Forelimb muscle (tissue), 1 donor: ENCODE measurements around the gene TSPO2. TPM values are rescaled to one million over a fixed set of nuclear protein-coding genes. Genes with fewer than 3 reads are reported as not detected.
A peak's percentile ranks its signal among the peaks of the same experiment; 100 is the strongest.

Experiments
- DNase-seq: peaks from one replicate; pipeline ENCODE4 v3.0.0-alpha.2; 2013; ENCODE audit warnings: low read depth
- polyA plus RNA-seq: library from polyadenylated mRNA; unstranded; fragments of 120-200 nt; gene quantifications from one replicate; pipeline ENCODE4 v1.2.1, GENCODE V29; 2013; ENCODE audit not compliant: insufficient read length

The TSPO2 gene
- polyA plus RNA-seq, 1 donor: 0.70 TPM

- DNase-seq: no peak
Observed at GRCh38 chr6:41050536-41050935, 8.3 kb downstream of the TSPO2 start.

- DNase-seq: no peak
Observed at GRCh38 chr6:41051873-41052272, 9.6 kb downstream of the TSPO2 start.

- no peak for DNase-seq
Observed at GRCh38 chr6:41053041-41053440, 10.8 kb downstream of the TSPO2 start, which contains the start of gene APOBEC2. APOBEC2 (plus strand) TSS chr6:41053202; CDS start chr6:41053348, 146 bp downstream.

GRCh38 chr6:41054511-41054910 lies 12.2 kb downstream of the TSPO2 start:
- DNase-seq: no peak

- DNase-seq: no peak
Observed at GRCh38 chr6:41055149-41055548, 12.9 kb downstream of the TSPO2 start.

- no peak for DNase-seq
Observed at GRCh38 chr6:41056768-41057490, 14.7 kb downstream of the TSPO2 start.

GRCh38 chr6:41058783-41059181 lies 16.5 kb downstream of the TSPO2 start:
- no peak for DNase-seq

GRCh38 chr6:41059556-41059955 lies 17.3 kb downstream of the TSPO2 start:
- DNase-seq: no peak

- DNase-seq: no peak
Observed at GRCh38 chr6:41061196-41061726, 19.0 kb downstream of the TSPO2 start.

GRCh38 chr6:41062056-41062455 lies 19.8 kb downstream of the TSPO2 start:
- no peak for DNase-seq

GRCh38 chr6:41063884-41064285 lies 21.6 kb downstream of the TSPO2 start:
- no peak for DNase-seq

- no peak for DNase-seq
Observed at GRCh38 chr6:41064841-41065240, 22.6 kb downstream of the TSPO2 start.

GRCh38 chr6:41065550-41066026 lies 23.3 kb downstream of the TSPO2 start:
- DNase-seq: no peak

- DNase-seq: peak; percentile 72
Observed at GRCh38 chr6:41066867-41067304, 24.6 kb downstream of the TSPO2 start.

GRCh38 chr6:41071501-41071922 lies 29.2 kb downstream of the TSPO2 start:
- peak; percentile 86 for DNase-seq

GRCh38 chr6:41071923-41072835 lies 29.9 kb downstream of the TSPO2 start, which contains the start of gene OARD1:
OARD1 (minus strand) TSS chr6:41072356; CDS start chr6:41071634, 722 bp downstream.
- DNase-seq: peak; percentile 98

- no peak for DNase-seq
Observed at GRCh38 chr6:41072836-41073202, 30.6 kb downstream of the TSPO2 start, which contains the start of gene NFYA. NFYA (plus strand) TSS chr6:41072974; CDS start chr6:41079090, 6,116 bp downstream.

GRCh38 chr6:41073203-41073967 lies 31.1 kb downstream of the TSPO2 start:
- DNase-seq: peak; percentile 39

GRCh38 chr6:41073968-41074691 lies 31.9 kb downstream of the TSPO2 start:
- no peak for DNase-seq

- no peak for DNase-seq
Observed at GRCh38 chr6:41074692-41075436, 32.6 kb downstream of the TSPO2 start.
